Activated CD4-positive, alpha-beta T cell treated with anti-CD3 and anti-CD28 coated beads for 36 hours (primary cell): ENCODE results near the gene TMEM255B. TPM values are rescaled to one million over a fixed set of nuclear protein-coding genes. Genes with fewer than 3 reads are reported as not detected.
A peak's percentile ranks its signal among the peaks of the same experiment; 100 is the strongest.

Source experiments
- ATAC-seq: fragments of 200-7000 bp; cut with Tn5 transposase; one replicate; pipeline ENCODE4 v1.10.0; 2021; ENCODE audit warnings: mild to moderate bottlenecking, moderate library complexity
- CTCF ChIA-PET: fragments of 350-600 bp; sonication (Branson Sonifier 250); formaldehyde crosslinking; loops from one replicate; lab custom pipeline; 2021; ENCODE audit warnings: antibody characterized with exemption; lab: Charles Lee
- POLR2A ChIA-PET: fragments of 350-600 bp; sonication (Branson Sonifier 250); formaldehyde crosslinking; loops from one replicate; lab custom pipeline; 2021; ENCODE audit warnings: antibody characterized with exemption, inconsistent platforms; lab: Charles Lee
- DNase-seq: peaks from one replicate; pipeline ENCODE4 v3.0.0-alpha.2; 2020
- H3K27ac Mint-ChIP-seq: one replicate; pipeline ENCODE4 v1.8.0; 2021; ENCODE audit warnings: mixed read lengths
- H3K27me3 Mint-ChIP-seq: one replicate; pipeline ENCODE4 v1.8.0; 2021; ENCODE audit warnings: mixed read lengths
- H3K36me3 Mint-ChIP-seq: one replicate; pipeline ENCODE4 v1.8.0; 2021; ENCODE audit warnings: low read depth, mixed read lengths
- H3K4me1 Mint-ChIP-seq: one replicate; pipeline ENCODE4 v1.8.0; 2021; ENCODE audit warnings: mixed read lengths
- H3K4me3 Mint-ChIP-seq: one replicate; pipeline ENCODE4 v1.8.0; 2021; ENCODE audit warnings: mild to moderate bottlenecking, moderate library complexity, mixed read lengths
- H3K9me3 Mint-ChIP-seq: one replicate; pipeline ENCODE4 v1.8.0; 2021; ENCODE audit warnings: low read depth, mixed read lengths
- intact Hi-C, 2 experiments: fragments of 100-400 bp; cut with DNase I in 1 of 2; cut with micrococcal nuclease in 1 of 2; formaldehyde crosslinking; loops; one replicate each; pipeline versions ENCODE4 v1.14.2 to v1.15.1; 2022 to 2024; cut with DNase I, micrococcal nuclease
- total RNA-seq, 2 experiments: library from RNA; stranded (reverse); gene quantifications; one replicate each; pipeline ENCODE4 v1.2.3, GENCODE V29; 2021

Gene TMEM255B
- total RNA-seq, 2 experiments from 2014 or later: 0.74 to 1.3 TPM

DNA sequence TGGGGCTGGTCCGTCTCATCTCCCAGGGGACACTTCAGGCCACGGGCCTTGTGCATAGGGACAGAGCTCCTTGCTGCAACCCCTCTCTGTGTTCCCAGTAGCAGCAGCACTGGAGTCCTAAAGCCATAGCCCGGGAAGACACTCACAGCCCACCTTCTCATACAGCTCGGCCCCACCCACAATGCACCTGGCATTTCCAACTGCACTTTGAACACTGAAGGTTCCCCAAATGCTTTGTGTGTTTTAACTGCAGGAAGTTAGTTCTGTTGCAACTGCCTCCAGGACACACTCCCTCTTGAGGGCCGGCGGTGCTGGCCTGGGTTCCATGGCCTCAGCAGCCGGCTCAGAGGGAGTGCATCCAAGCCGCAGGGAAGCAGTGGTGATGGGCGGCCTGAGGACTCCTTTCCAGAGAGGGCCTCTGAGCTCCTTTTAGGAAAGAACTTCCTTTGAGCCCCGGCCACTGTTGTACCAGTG, 22.7 kb upstream of the TMEM255B start:
- POLR2A ChIA-PET: no interaction called here
- DNase-seq (no peak), ATAC-seq (no peak)
- CTCF ChIA-PET: no interaction called here
- peaks cover 7% of the 10 kb centered on the region for H3K4me1 Mint-ChIP-seq
- H3K27ac Mint-ChIP-seq: no peak overlapping the region
- H3K9me3 Mint-ChIP-seq: peaks cover 1% of the 10 kb centered on the region
- no peak overlapping the region for H3K4me3 Mint-ChIP-seq
- intact Hi-C loops: no loop called here
- peaks cover 7% of the 10 kb centered on the region for H3K27me3 Mint-ChIP-seq
- no peaks in the 10 kb centered on the region for H3K36me3 Mint-ChIP-seq

DNA sequence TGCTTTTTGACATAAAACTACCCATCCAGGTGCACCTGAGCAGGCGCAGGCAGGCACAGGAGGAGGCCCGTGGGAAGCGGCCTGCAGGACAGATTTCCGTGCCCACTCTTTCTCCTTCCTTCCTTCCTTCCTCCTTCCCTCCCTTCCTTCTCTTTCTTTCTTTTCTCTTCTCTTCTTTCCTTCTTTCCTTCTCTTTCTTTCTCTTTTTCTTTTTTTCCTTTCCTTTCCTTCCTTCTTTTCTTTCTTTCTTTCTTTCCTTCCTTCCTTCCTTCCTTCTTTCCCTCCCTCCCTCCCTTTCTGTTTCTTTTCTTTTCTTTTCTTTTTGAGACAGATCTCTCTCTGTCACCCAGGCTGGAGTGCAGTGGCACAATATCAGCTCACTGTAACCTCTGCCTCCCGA, 21.2 kb upstream of the TMEM255B start:
- intact Hi-C loops: no loop called here
- Mint-ChIP-seq H3K27me3 (peaks cover 16% of the 10 kb centered on the region), H3K4me3 (no peak overlapping the region), H3K4me1 (peaks cover 20% of the 10 kb centered on the region), H3K36me3 (no peaks in the 10 kb centered on the region), H3K9me3 (peaks cover 1% of the 10 kb centered on the region), H3K27ac (no peak overlapping the region)
- POLR2A ChIA-PET: no interaction called here
- ATAC-seq (no peak), DNase-seq (no peak)
- CTCF ChIA-PET: no interaction called here

DNA sequence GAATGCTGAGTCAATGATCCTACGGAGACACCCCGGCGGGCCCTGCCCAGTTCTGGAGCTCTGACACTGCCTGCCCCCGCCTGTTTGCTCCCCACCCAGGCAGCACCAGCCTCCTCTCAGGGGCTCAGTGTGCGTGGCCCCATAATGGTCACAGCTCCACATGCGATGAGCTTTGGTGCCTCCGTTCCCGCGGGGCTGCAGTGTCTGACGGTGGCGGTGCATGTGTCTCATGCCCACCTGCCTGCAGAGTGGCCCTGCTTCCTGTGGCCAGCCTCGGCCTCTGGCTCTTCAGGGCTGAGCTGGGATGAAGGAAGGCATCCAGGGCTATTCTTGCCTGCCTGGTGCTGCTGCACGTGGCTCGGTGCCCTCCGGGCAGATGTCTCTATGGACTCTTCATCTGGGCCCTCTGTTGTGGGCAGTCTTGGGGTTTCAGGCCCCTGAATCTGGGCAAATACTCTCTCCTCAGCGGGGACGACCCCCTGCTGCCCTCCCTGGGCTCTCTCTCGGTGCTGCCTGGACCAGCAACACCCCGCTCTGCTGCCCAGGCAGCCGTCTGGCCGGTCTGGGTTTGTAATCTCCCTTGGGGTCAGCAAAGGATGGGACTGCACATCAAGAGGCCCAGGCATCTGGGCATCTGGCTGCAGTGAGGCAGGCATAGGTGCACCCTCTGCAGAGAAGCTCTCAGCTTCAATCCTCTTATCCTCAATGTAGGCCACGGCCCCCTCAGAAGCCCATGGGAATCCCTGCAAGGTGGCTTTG, 19.3 kb upstream of the TMEM255B start:
- DNase-seq (no peak), ATAC-seq (no peak)
- intact Hi-C loops: no loop called here
- H3K4me3 Mint-ChIP-seq: no peak overlapping the region
- ChIA-PET CTCF (no interaction called here), POLR2A (no interaction called here)
- H3K4me1 Mint-ChIP-seq: peaks cover 20% of the 10 kb centered on the region
- no peak overlapping the region for H3K27ac Mint-ChIP-seq
- H3K36me3 Mint-ChIP-seq: no peaks in the 10 kb centered on the region
- H3K9me3 Mint-ChIP-seq: no peaks in the 10 kb centered on the region
- peaks cover 17% of the 10 kb centered on the region for H3K27me3 Mint-ChIP-seq

DNA sequence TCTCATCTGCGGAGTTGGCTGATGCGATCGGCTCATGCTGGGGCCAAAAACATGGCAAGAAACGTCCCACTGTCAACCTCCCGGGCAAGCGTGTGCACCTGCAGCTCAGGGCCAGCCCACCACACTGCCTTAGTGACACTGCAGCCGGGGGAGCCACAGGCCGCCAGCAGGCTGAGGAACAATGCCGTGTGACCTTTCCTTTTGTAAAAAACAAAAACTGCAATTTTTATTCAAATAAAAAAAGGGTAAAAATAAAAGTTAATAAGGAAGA, 18.8 kb upstream of the TMEM255B start:
- ChIA-PET CTCF (no interaction called here), POLR2A (no interaction called here)
- Mint-ChIP-seq H3K27me3 (peaks cover 19% of the 10 kb centered on the region), H3K4me1 (peaks cover 20% of the 10 kb centered on the region), H3K9me3 (no peaks in the 10 kb centered on the region), H3K36me3 (no peaks in the 10 kb centered on the region), H3K27ac (no peak overlapping the region), H3K4me3 (no peak overlapping the region)
- intact Hi-C loops: no loop called here
- ATAC-seq (no peak), DNase-seq (no peak)

DNA sequence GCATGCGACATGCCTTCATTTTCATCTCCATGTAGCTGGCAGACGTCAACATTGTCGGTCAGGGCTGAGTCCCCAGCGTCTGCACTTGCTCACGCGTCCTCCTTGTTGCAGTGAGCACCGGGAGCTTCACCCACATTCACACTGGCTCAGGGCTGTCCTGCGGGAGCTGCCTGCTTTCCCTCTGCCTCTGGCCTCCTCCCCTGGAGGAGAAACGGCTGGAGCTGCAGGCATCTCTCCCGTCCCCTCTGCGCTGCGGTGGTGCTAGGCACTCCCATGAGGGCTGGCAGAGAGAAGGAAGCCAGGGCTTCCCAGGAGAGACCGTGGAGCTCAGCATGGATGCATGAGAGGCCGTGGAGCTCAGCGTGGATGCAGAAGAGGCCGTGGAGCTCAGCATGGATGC, 18.4 kb upstream of the TMEM255B start:
- CTCF ChIA-PET: no interaction called here
- intact Hi-C loops: no loop called here
- Mint-ChIP-seq H3K4me3 (no peak overlapping the region), H3K9me3 (no peaks in the 10 kb centered on the region), H3K27ac (no peak overlapping the region), H3K36me3 (no peaks in the 10 kb centered on the region), H3K4me1 (peaks cover 20% of the 10 kb centered on the region), H3K27me3 (peaks cover 19% of the 10 kb centered on the region)
- DNase-seq: no peak
- ATAC-seq: no peak
- POLR2A ChIA-PET: no interaction called here

DNA sequence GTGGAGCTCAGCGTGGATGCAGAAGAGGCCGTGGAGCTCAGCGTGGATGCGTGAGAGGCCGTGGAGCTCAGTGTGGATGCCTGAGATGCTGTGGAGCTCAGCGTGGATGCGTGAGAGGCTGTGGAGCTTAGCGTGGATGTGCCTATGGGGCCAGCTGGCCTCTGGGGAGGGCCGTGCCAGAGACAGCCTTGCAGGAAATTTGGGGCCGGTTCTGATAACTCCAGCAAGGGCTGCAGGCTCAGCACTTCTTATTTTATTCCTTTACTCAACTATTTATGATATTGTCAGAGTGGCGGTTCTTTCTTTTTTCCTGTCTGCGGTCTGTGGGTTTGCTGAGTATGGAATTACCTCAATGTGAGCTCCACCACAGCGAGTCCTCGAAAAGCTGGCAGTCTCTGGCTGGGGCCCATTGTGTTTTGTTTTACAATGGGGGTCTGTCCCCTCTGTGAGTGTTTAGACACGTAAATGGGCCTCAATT, 17.8 kb upstream of the TMEM255B start:
- Mint-ChIP-seq H3K4me1 (peaks cover 20% of the 10 kb centered on the region), H3K4me3 (no peak overlapping the region), H3K9me3 (no peaks in the 10 kb centered on the region), H3K27me3 (peaks cover 19% of the 10 kb centered on the region), H3K36me3 (no peaks in the 10 kb centered on the region), H3K27ac (no peak overlapping the region)
- intact Hi-C loops: no loop called here
- ATAC-seq (peak; percentile 28), DNase-seq (peak; percentile 39)
- POLR2A ChIA-PET: no interaction called here
- CTCF ChIA-PET: interaction anchor here (1.5 kb wide), 1 partner anchor 18 kb away, joined by 3 read pairs; no protein-coding TSS in a partner anchor

DNA sequence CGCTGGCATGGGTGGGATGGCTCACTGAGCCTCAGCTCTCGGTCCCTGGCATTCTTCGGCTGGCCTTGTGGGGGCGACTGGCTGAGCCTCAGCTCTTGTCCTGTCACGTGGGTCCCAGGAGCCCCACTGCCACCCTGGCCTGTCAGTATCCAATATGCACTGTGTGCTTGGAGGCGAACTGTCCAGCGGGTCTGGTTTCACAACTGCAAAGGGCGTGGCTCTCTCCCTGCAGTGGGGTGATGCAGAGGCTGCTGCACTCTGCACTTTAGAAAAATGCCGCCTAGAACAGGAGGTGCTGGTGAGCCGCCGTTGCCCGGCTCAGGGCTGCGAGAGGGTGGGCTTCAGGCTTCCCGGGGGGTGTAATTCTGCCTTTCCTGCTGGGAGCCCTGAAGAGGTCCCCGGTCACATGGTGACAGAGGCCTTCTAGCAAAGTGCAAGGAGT, 17.0 kb upstream of the TMEM255B start:
- Mint-ChIP-seq H3K4me3 (no peak overlapping the region), H3K9me3 (no peaks in the 10 kb centered on the region), H3K4me1 (peaks cover 20% of the 10 kb centered on the region), H3K27me3 (peaks cover 19% of the 10 kb centered on the region), H3K36me3 (no peaks in the 10 kb centered on the region), H3K27ac (no peak overlapping the region)
- peak; percentile 47 for DNase-seq
- ChIA-PET CTCF (interaction anchor here (1.5 kb wide), 1 partner anchor 17 kb away, joined by 3 read pairs; no protein-coding TSS in a partner anchor), POLR2A (interaction anchor here (1.0 kb wide), 1 partner anchor 16 kb away, joined by 3 read pairs; no protein-coding TSS in a partner anchor)
- intact Hi-C loops: no loop called here
- peak; percentile 66 for ATAC-seq

DNA sequence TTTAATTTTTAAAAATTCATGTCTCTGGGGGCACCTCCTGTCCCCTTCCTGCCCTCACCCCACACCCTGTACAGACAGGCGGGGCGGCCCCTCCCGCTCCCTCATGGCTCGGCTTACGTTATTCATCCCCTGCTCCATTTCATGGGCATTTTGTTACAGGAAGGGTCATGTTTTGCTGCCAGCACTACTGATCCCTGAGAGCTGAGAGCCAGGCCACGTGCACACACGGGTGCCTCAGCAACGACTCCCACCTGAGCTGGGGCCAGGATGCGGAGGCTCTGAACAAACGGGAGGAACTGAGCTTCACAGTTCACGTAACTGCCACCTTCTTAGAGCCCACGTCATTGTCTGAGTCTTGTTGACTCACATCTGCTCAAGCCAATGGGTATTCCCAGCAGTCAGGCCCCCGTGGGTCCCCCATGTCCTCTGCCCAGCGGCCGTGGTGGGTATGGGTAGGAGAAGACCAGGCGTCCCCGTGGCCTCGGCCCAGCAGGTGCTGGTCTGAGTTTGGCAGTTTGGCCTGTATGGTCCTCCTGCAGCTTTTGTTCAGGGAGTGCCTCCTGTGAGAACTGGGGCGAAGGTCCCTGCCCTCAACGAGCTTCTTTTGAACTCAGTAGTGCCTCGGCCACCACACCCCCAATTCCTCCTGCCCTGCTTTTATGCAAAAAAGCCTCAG, 16.4 kb upstream of the TMEM255B start:
- Mint-ChIP-seq H3K27me3 (peaks cover 19% of the 10 kb centered on the region), H3K36me3 (no peaks in the 10 kb centered on the region), H3K4me3 (no peak overlapping the region), H3K4me1 (peaks cover 20% of the 10 kb centered on the region), H3K9me3 (no peaks in the 10 kb centered on the region), H3K27ac (no peak overlapping the region)
- ChIA-PET CTCF (interaction anchor here (1.1 to 1.5 kb wide), 2 partner anchors 12 to 17 kb away, joined by 3 read pairs; no protein-coding TSS in a partner anchor), POLR2A (interaction anchor here (0.7 to 1.0 kb wide), 2 partner anchors 16 to 584 kb away, joined by 3 read pairs; no protein-coding TSS in a partner anchor)
- ATAC-seq (peak; percentile 52), DNase-seq (no peak)
- intact Hi-C loops: no loop called here

DNA sequence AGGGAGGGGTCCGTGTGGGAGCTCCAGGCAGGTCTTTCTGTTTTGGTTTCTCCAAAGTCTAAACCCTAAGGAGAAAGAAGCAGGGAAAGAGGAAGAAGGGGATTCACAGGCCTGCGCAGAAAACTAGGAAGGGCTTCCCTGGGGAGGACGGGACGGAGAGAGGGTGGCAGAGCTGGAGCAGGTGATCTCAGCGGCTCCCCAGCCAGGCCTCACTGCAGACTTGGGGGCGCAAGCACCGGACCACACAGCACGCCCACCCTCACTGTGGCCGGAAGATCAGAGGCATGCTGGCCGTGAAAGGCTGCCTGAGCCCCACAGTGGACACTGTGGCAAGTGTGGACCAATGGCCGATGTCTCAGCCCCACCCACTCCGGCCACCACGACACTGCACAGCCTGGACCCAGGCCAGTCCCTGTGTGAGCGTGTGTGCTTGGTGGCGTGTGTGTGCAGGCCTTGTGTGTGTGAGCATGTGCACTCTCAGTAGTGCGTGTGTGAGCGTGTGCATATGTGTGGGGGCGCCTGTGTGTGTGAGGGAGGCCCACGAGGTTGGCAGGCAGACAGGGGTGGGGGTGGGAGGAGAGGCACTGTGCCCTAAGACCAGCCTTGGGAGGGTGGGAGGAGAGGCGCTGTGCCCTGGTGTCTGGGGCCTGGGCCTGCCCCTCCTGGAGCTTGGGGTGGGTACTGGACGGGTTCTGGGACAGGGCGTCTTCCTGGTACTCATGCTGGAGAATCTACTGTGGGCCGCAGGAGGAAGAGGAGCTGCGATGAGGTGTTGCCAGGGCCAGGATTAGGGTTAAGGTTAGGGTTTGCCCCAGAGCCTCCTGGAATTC, 15.4 kb upstream of the TMEM255B start:
- no peak for ATAC-seq
- ChIA-PET POLR2A (interaction anchor here (0.7 kb wide), 1 partner anchor 583 kb away, joined by 3 read pairs; no protein-coding TSS in a partner anchor), CTCF (interaction anchor here (1.1 kb wide), 1 partner anchor 13 kb away, joined by 3 read pairs; no protein-coding TSS in a partner anchor)
- H3K4me3 Mint-ChIP-seq: no peak overlapping the region
- H3K27ac Mint-ChIP-seq: no peak overlapping the region
- DNase-seq: no peak
- H3K4me1 Mint-ChIP-seq: peaks cover 20% of the 10 kb centered on the region
- intact Hi-C loops: no loop called here
- H3K27me3 Mint-ChIP-seq: peaks cover 19% of the 10 kb centered on the region
- no peaks in the 10 kb centered on the region for H3K9me3 Mint-ChIP-seq
- no peaks in the 10 kb centered on the region for H3K36me3 Mint-ChIP-seq

DNA sequence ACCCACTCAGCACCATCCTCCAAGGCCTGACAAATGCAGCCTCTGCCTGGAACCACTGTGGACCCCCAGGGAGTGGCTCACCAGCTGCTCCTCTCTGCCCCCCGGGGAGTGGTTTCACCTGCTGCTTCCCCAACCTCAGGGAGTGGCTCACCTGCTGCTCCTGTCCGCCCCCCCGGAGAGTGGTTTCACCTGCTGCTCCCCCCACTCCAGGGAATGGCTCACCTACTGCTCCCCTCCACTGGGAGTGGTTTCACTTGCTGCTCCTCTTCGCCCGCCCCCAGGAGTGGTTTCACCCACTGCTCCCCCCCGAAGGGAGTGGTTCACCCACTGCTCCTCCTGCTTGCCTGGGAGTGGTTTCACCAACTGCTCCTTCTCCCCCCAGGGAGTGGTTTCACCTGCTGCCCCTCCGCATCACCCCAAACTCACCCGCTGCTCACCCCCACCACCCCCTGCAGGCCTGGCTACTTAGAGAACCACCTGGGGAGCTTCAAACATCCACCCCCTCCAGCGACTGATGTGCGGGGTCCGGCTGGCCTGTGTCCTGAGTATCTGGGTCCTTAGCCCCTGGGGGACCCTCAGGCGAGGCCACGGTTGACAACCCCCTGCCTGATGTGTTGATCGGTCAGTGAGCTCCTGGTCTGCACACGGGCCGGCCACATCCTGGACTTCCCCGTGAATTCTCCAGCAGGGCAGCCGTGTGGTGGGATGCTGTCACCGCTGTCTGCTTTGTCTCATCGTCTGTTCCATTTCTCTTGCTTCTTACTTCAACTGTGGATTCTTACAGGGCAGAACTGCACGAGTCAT, 14.6 kb upstream of the TMEM255B start:
- Mint-ChIP-seq H3K36me3 (no peaks in the 10 kb centered on the region), H3K9me3 (no peaks in the 10 kb centered on the region), H3K4me1 (peaks cover 20% of the 10 kb centered on the region), H3K27ac (no peak overlapping the region), H3K4me3 (no peak overlapping the region), H3K27me3 (peaks cover 19% of the 10 kb centered on the region)
- intact Hi-C loops: no loop called here
- ATAC-seq (no peak), DNase-seq (no peak)
- POLR2A ChIA-PET: no interaction called here
- CTCF ChIA-PET: no interaction called here
